ENCODE measurements around the gene CETP. TPM values are rescaled to one million over a fixed set of nuclear protein-coding genes. Genes with fewer than 3 reads are reported as not detected.

Gene CETP
- polyA plus RNA-seq, 1 donor (not counting 4 experiments of a cell fraction or from before 2014, with no cell fraction given), result not detected

DNA sequence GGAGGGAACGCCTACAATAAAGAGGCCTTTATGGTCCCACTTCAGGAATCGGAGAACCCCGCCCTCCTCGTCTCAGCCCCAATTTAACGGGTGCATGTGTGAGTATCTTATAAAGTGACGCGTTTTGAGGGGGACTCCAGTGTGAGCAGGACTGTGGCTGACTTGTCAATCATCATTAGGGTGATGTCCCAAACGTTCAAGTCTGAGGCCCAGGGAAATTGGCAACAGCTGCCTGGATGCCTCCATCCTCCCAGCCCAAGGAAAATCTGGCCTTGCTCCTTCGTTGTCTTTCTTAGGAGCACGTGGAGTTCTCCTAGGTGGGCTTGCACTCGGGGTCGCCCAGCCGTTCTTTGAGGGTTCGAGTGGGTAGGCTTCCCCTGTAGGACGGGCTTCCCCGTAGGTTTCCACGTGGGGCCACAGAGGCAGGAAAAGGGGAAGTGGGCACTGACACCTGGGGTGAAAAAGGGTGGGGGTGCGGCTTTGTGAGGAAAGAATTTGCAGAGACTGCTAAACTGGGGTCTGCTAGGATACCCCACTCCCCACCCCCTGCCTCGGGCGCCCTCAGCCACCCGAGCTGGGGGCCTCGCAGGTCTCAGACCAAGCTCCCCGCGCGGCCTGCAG lies 30.4 kb upstream of the CETP start:
- Histone ChIP-seq H3K27me3 (ENCODE audit: control insufficient read depth, extremely low read depth, insufficient read depth, low read length) (no peaks in the 10 kb centered on the region), H3K36me3 (ENCODE audit: control insufficient read depth in 2 of 2, extremely low read depth in 1 of 2, insufficient read depth in 2 of 2, low read length in 2 of 2) (peaks cover 4 to 17% of the 10 kb centered on the region in 2 experiments), H3K4me3 (ENCODE audit: control insufficient read depth in 2 of 3, extremely low read depth in 1 of 3, insufficient read depth in 2 of 3, low read depth in 1 of 3, low read length in 3 of 3) (peak overlapping the region in 2 of 3 experiments; percentile 38 to 43), H3K4me2 (ENCODE audit: control insufficient read depth, extremely low read depth, insufficient read depth, low read depth, low read length) (peak overlapping the region; percentile 65), H4K20me1 (ENCODE audit: control insufficient read depth, extremely low read depth, insufficient read depth, low read length) (peaks cover 20% of the 10 kb centered on the region), H2AFZ (ENCODE audit: control insufficient read depth, low read length) (peak overlapping the region; percentile 78), H3K79me2 (ENCODE audit: control insufficient read depth, insufficient read depth, low read length) (peaks cover 33% of the 10 kb centered on the region), H3K4me1 (ENCODE audit: control insufficient read depth, extremely low read depth, insufficient read depth, low read length) (peaks cover 21% of the 10 kb centered on the region), H3K9ac (ENCODE audit: control insufficient read depth, extremely low read depth, insufficient read depth, low read length) (peak overlapping the region; percentile 95), H3K9me1 (ENCODE audit: control insufficient read depth, extremely low read depth, insufficient read depth, low read length) (no peaks in the 10 kb centered on the region), H3K9me3 (ENCODE audit: control insufficient read depth, low read depth, low read length) (no peaks in the 10 kb centered on the region), H3K27ac (ENCODE audit: control insufficient read depth, insufficient read depth, low read length) (peak overlapping the region; percentile 91)
- dilution Hi-C loops (cut with MboI; ENCODE audit: extremely low pct_ligation_motif_present, low sequenced_read_pairs), result no loop called here
- DNase-seq (ENCODE audit: low read depth, low spot score) (no peak), FAIRE-seq (no peak)
- TF ChIP-seq CTCF (optimal IDR thresholded peaks at IDR 0.05 in 1 of 3, IDR thresholded peaks at IDR 0.05 in 1 of 3, conservative IDR thresholded peaks at IDR 0.05 in 1 of 3; ENCODE audit: extremely low read depth in 1 of 3, insufficient read depth in 2 of 3, low read length in 3 of 3), result no peak

DNA sequence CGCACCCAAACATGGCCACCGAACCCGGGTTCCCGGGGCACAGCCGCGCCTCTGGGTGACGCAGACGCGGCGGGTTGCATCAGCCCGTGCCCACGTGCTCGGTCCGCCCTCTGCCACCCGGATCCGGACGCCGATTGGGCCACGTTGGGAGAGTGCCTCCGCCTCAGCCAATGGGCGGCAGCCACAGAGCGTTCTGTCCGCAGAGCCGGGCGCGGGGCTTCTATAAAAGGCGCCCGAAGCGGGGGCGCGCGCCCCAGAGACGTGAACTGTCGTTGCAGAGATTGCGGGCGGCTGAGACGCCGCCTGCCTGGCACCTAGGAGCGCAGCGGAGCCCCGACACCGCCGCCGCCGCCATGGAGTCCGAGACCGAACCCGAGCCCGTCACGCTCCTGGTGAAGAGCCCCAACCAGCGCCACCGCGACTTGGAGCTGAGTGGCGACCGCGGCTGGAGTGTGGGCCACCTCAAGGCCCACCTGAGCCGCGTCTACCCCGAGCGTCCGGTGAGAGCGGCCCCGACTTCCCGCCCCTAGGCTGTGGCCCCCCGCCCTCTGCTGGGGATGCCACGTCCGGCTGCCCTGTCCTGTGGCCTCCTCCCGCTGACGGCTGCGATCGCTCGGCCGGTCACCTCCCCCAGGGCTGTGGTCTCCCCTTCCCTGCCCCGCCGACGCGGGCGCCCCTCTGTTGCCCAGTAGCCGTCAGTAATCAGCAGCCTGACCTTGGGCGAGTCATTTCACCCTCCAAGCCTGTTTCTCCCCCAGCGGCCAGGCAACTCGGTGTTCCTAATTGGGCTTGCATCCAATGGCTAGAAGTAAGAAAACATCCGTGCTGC lies 29.6 kb upstream of the CETP start, which contains the start of gene HERPUD1:
TSS of gene HERPUD1 (plus strand) at position 251 of the 829 bp plus-strand sequence. CDS start at position 354, 103 bp downstream.
- TF ChIP-seq EZH2 (IDR thresholded peaks at IDR 0.05; ENCODE audit: low read length), result no peak
- TF ChIP-seq CTCF (optimal IDR thresholded peaks at IDR 0.05 in 1 of 3, IDR thresholded peaks at IDR 0.05 in 1 of 3, conservative IDR thresholded peaks at IDR 0.05 in 1 of 3; ENCODE audit: extremely low read depth in 1 of 3, insufficient read depth in 2 of 3, low read length in 3 of 3), result peak in 1 of 3 experiments; percentile 24
- Histone ChIP-seq H3K4me1 (ENCODE audit: control insufficient read depth, extremely low read depth, insufficient read depth, low read length) (peaks cover 21% of the 10 kb centered on the region), H3K36me3 (ENCODE audit: control insufficient read depth in 2 of 2, extremely low read depth in 1 of 2, insufficient read depth in 2 of 2, low read length in 2 of 2) (peaks cover 7 to 25% of the 10 kb centered on the region in 2 experiments), H3K79me2 (ENCODE audit: control insufficient read depth, insufficient read depth, low read length) (peaks cover 37% of the 10 kb centered on the region), H2AFZ (ENCODE audit: control insufficient read depth, low read length) (peak within 1 kb of the TSS; percentile 78), H3K4me2 (ENCODE audit: control insufficient read depth, extremely low read depth, insufficient read depth, low read depth, low read length) (peak within 1 kb of the TSS; percentile 88), H3K4me3 (ENCODE audit: control insufficient read depth in 2 of 3, extremely low read depth in 1 of 3, insufficient read depth in 2 of 3, low read depth in 1 of 3, low read length in 3 of 3) (peak within 1 kb of the TSS; percentile 96 to 100 (median 96)), H4K20me1 (ENCODE audit: control insufficient read depth, extremely low read depth, insufficient read depth, low read length) (peaks cover 27% of the 10 kb centered on the region), H3K27me3 (ENCODE audit: control insufficient read depth, extremely low read depth, insufficient read depth, low read length) (no peaks in the 10 kb centered on the region), H3K9me3 (ENCODE audit: control insufficient read depth, low read depth, low read length) (no peaks in the 10 kb centered on the region), H3K9me1 (ENCODE audit: control insufficient read depth, extremely low read depth, insufficient read depth, low read length) (no peaks in the 10 kb centered on the region), H3K27ac (ENCODE audit: control insufficient read depth, insufficient read depth, low read length) (peak within 1 kb of the TSS; percentile 91), H3K9ac (ENCODE audit: control insufficient read depth, extremely low read depth, insufficient read depth, low read length) (peak within 1 kb of the TSS; percentile 95)
- DNase-seq (ENCODE audit: low read depth, low spot score) (no peak), FAIRE-seq (peak; percentile 36)
- dilution Hi-C loops (cut with MboI; ENCODE audit: extremely low pct_ligation_motif_present, low sequenced_read_pairs), result no loop called here
